ENCODE data around the gene WDR74.
"Not testable (repeated sequence)": the region's sequence is repeated elsewhere in the genome, so short reads cannot be mapped to it uniquely, and the experiment has no call there.

Gene WDR74

GRCh38 chr11:62840721-62841360 lies 1.5 kb upstream of the WDR74 start:
- DNase-seq = not testable (repeated sequence)

- no peak for DNase-seq
These were observed 4.1 kb downstream of the WDR74 start for GRCh38 chr11:62835336-62835735.

GRCh38 chr11:62832336-62833234 lies 6.8 kb downstream of the WDR74 start, which contains the start of gene TEX54:
TSS of gene TEX54 (minus strand) at chr11:62832841.
- no peak for DNase-seq

DNA sequence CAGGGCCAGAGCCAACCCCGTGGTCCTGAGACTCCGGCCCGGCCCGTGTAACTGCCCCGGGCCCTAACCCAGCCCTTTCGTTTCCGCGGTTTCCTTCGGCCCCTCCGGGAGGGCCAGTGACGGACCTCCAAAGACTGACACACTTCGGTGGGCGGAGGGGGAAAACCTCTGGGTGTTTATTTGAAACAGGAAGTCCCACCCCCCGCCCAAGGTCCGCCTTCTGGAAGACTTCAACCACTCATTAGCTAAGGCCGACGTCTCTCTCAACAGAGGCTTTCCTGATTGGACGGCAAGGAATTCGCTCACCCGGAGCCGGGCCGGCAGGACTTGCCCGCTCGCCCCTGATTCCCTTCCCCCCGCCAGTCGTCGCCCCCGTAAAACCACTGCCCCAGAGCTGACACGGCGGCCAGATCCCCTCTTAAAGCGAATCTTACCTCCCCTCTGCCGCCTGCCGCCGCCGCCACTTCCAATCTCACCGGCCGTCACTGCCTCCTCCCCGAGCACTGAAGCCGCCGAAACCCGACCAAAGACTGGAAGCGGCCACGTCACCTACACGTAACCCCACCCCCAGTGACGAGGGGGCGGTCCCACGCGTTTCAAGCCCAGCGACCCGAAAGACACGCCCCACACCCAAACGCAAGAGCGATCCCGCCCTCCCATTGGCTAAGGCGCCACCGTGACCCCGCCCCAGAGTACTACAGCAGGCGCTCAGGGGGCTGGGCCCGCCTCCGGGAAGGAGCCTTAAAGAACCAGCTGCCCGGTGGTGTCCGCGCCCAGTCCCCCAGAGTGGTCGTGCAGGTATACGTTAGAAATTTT lies 7.7 kb downstream of the WDR74 start, which contains the start of gene STX5:
TSS of gene STX5 (minus strand) at position 532 of the 816 bp plus-strand sequence. CDS start 808 bp downstream, outside the sequence.
- peak; percentile 91 to 95 for DNase-seq

- no peak for DNase-seq
These were observed 8.4 kb downstream of the WDR74 start for GRCh38 chr11:62830904-62831519.

DNA sequence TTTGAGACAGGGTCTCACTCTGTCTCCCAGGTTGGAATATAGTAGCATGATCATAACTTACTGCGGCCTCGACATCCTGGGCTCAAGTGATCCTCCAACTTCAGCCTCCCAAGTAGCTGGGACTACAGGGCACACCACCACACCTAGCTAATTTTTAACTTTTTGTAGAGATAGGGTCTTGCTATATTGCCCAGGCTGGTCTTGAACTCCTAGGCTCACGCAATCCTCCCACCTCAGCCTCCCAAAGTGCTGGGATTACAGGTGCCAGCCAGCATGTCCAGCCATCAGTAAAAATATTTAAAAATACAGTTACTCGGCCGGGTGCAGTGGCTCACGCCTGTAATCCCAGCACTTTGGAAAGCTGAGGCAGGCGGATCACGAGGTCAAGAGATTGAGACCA lies 11.3 kb downstream of the WDR74 start:
- DNase-seq = not testable (repeated sequence)

GRCh38 chr11:62823677-62824076 lies 15.7 kb downstream of the WDR74 start:
- DNase-seq = no peak

DNA sequence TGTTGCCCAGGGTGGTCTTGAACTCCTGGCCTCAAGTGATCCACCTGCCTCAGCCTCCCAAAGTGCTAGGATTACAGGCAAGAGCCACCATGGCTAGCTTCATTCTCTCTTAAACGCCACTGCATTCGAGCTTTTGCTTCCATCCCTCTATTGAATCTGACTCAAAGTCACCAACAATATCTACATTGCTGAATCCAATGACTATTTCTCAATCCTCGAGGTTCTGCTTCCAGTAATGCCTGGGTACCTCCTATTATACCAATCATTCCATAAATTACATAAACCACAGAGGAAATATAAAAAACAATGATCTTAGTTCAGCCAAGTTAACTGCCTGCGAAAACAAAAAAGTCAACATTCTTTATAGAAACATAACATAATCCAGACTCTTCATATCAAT lies 22.3 kb downstream of the WDR74 start:
- DNase-seq = no peak

GRCh38 chr11:62816557-62816956 lies 22.8 kb downstream of the WDR74 start:
- DNase-seq = no peak

GRCh38 chr11:62811659-62812058 lies 27.7 kb downstream of the WDR74 start:
- no peak for DNase-seq

- no peak for DNase-seq
These were observed 28.6 kb downstream of the WDR74 start for GRCh38 chr11:62810748-62811147.

GRCh38 chr11:62806611-62807121 lies 32.7 kb downstream of the WDR74 start:
- no peak for DNase-seq

GRCh38 chr11:62805961-62806441 lies 33.4 kb downstream of the WDR74 start:
- DNase-seq = no peak

- DNase-seq = peak in 1 of 2 experiments; percentile 75
These were observed 34.1 kb downstream of the WDR74 start, which contains the start of gene NXF1 for GRCh38 chr11:62805076-62805892. TSS of gene NXF1 (minus strand) at chr11:62805440. CDS start at chr11:62805356, 84 bp downstream.

GRCh38 chr11:62804310-62805075 lies 34.9 kb downstream of the WDR74 start:
- no peak for DNase-seq

DNA sequence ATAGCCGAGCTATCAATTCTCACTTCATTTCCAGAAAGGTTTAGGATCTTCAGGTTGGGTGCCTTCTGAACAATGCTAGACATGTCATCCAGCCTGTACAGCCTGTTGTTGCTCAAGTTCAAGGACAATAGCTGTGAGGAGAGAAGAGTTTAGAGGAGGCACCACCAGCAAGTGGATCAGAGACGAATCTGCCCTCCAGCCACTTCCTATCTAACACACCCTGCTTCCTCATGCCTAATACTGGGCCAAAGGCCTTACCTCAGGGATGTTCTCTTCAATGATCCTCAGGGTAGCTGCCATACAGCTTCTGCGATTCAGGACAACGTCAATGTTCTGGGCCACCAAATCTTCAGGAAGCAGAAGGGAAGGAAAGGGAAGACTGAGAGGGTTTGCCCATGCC lies 38.3 kb downstream of the WDR74 start:
- DNase-seq = no peak

GRCh38 chr11:62799486-62799885 lies 39.9 kb downstream of the WDR74 start:
- no peak for DNase-seq

DNA sequence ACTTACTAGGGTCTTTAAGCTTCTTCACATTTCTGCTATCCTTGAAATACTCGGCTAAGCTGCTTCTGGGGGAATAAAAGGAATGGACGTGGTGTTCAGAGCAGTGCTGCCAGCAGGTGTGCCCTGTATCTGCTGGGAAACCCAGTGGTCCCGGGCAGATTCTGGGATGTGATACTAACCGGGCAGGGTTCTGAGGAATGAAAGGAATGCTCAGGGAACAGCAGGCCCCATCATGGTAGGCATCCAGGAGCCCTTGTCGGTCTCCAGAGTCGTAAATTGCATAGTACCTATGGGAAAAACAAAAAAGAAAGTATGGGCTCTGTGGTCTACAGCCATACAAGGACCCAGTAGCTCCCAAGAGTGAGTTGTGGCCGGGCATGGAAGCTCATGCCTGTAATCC lies 43.1 kb downstream of the WDR74 start:
- no peak for DNase-seq

DNA sequence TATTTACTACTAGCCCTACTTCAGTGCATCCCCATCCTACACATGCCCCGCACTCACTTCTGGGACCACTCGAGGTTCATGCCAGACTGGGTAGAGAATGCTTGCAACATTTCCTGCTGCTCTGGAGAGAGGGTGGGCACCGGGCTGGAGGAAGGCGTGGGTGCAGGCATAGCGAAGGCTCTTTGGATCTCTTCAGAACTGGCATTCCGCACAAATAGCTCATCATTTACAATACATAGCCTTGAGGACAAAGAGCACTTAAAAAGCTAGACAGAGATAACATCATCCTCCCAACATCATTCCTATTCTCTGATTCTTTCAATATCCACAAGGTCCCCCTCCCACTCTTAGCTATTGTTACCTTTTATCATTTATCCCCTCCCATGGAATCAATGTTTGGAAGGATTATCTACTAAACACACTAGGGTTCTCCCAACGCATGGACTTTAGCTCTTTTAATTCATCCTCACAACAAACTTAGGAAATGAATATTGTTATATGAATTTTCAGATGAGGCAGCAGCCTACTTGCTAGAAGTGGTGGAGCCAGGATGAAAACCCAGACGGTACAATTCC lies 45.1 kb downstream of the WDR74 start:
- no peak for DNase-seq

GRCh38 chr11:62792202-62792575 lies 47.2 kb downstream of the WDR74 start:
- no peak for DNase-seq

Data from cerebellar nuclear complex (tissue), 1 donor.